ENCODE data around the gene CABLES1.
"Not testable (repeated sequence)": the region's sequence is repeated elsewhere in the genome, so short reads cannot be mapped to it uniquely, and the experiment has no call there.

CABLES1 gene

GRCh38 chr18:23263551-23264235 is 128.4 kb downstream of the CABLES1 start:
- TF ChIP-seq, protein P1, sequence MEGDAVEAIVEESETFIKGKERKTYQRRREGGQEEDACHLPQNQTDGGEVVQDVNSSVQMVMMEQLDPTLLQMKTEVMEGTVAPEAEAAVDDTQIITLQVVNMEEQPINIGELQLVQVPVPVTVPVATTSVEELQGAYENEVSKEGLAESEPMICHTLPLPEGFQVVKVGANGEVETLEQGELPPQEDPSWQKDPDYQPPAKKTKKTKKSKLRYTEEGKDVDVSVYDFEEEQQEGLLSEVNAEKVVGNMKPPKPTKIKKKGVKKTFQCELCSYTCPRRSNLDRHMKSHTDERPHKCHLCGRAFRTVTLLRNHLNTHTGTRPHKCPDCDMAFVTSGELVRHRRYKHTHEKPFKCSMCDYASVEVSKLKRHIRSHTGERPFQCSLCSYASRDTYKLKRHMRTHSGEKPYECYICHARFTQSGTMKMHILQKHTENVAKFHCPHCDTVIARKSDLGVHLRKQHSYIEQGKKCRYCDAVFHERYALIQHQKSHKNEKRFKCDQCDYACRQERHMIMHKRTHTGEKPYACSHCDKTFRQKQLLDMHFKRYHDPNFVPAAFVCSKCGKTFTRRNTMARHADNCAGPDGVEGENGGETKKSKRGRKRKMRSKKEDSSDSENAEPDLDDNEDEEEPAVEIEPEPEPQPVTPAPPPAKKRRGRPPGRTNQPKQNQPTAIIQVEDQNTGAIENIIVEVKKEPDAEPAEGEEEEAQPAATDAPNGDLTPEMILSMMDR (IDR thresholded peaks at IDR 0.05; ENCODE audit: low read depth, low read length, missing control alignments): no peak
- no peak for DNase-seq (ENCODE audit: low read depth)
- H3K4me3 ChIP-seq (ENCODE audit: low read depth, low read length): no peak overlapping the region
- in situ Hi-C loops (cut with HindIII; ENCODE audit: low sequenced_read_pairs): no loop called here

- TF ChIP-seq, protein P1 (IDR thresholded peaks at IDR 0.05; ENCODE audit: low read depth, low read length, missing control alignments): no peak
- no peak overlapping the region for H3K4me3 ChIP-seq (ENCODE audit: low read depth, low read length)
- in situ Hi-C loops (cut with HindIII; ENCODE audit: low sequenced_read_pairs): no loop called here
- DNase-seq (ENCODE audit: low read depth): no peak
These were observed 130.6 kb downstream of the CABLES1 start for GRCh38 chr18:23265682-23266399.

- TF ChIP-seq, protein P1 (IDR thresholded peaks at IDR 0.05; ENCODE audit: low read depth, low read length, missing control alignments): no peak
- DNase-seq (ENCODE audit: low read depth): no peak
- in situ Hi-C loops (cut with HindIII; ENCODE audit: low sequenced_read_pairs): no loop called here
- no peak overlapping the region for H3K4me3 ChIP-seq (ENCODE audit: low read depth, low read length)
These were observed 131.6 kb downstream of the CABLES1 start for GRCh38 chr18:23266717-23267446.

DNA sequence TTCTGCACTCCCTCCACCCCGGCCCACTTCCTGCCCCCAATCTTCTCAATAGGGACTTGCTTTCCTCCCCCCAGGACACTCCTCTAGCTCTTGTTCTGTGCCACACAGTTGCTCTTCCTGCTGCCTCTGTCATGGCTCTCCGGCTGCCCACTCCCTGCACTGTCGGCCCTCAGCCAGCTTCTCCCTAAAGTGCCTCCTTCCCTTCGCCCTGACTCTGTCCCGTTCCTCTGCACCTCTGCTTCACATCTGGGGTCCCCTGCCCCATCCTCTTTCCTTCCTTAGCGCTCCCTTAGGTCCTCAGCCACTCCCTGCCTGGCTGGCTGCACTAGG is 132.1 kb downstream of the CABLES1 start:
- TF ChIP-seq, protein P1 (IDR thresholded peaks at IDR 0.05; ENCODE audit: low read depth, low read length, missing control alignments): no peak
- no peak overlapping the region for H3K4me3 ChIP-seq (ENCODE audit: low read depth, low read length)
- in situ Hi-C loops (cut with HindIII; ENCODE audit: low sequenced_read_pairs): no loop called here
- DNase-seq (ENCODE audit: low read depth): no peak

DNA sequence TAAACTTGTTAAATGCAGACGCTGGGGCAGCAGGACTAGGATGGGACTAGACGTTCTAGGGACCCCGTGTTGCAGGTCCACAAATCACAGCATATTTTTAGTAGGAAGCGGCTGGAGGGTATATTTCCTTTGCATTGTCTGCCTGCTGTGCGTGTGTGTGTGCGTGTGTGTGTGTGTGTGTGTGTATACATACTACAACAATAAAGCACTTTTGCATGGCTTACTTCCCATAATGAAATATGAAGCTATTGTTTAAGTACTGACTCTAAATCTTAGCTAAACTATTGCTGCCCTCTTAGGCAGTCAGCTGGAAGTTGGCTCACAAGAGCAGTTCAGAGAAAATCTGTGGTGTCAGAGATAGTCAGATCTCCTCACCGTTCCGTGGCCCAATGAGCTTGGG is 133.4 kb downstream of the CABLES1 start:
- TF ChIP-seq, protein P1 (IDR thresholded peaks at IDR 0.05; ENCODE audit: low read depth, low read length, missing control alignments): no peak
- DNase-seq (ENCODE audit: low read depth): no peak
- no peak overlapping the region for H3K4me3 ChIP-seq (ENCODE audit: low read depth, low read length)
- in situ Hi-C loops (cut with HindIII; ENCODE audit: low sequenced_read_pairs): no loop called here

DNA sequence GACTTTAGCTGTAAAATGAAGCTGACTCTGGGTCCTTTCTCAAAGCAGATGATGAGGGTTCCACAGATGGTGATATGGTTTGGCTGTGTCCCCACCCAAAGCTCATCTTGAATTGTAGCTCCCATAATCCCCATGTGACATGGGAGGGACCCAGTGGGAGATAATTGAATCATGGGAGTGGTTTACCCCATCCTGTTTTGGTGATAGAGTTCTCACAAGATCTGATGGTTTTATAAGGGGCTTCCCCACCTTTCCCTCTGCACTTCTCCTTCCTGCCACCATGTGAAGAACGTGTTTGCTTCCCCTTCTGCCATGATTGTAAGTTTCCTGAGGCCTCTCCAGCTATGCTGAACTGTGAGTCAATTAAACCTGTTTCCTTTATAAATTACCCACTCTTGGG is 133.8 kb downstream of the CABLES1 start:
- DNase-seq (ENCODE audit: low read depth); in situ Hi-C loops (cut with HindIII; ENCODE audit: low sequenced_read_pairs); H3K4me3 ChIP-seq (ENCODE audit: low read depth, low read length): not testable (repeated sequence)

DNA sequence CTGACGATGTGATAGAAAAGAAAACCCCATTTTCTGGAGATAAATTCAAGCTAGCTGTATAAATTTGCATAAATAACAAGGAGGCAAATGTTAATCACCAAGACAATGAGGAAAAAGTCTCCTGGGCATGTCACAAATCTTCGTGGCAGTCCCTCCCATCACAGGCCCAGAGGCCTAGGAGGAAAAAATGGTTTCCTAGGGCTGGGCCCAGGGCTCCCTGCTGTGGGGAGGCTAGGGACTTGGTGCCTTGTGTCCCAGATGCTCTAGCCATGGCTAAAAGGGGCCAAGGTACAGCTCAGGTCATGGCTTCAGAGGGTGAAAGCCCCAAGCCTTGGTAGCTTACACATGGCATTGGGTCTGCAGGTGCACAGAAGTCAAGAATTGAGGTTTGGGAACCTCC is 134.6 kb downstream of the CABLES1 start:
- no peak for DNase-seq (ENCODE audit: low read depth)
- TF ChIP-seq, protein P1 (IDR thresholded peaks at IDR 0.05; ENCODE audit: low read depth, low read length, missing control alignments): no peak
- in situ Hi-C loops (cut with HindIII; ENCODE audit: low sequenced_read_pairs): no loop called here
- no peak overlapping the region for H3K4me3 ChIP-seq (ENCODE audit: low read depth, low read length)

Data from astrocyte of the cerebellum (primary cell).